HL-60 (cell line): ENCODE measurements around the gene GAP43.

ENCODE experiments used
- DNase-seq, 2 experiments: peaks; one replicate each; pipeline ENCODE4 v3.0.0-alpha.2; 2010 to 2020; ENCODE audit warnings: low read depth in 1 of 2, low spot score in 1 of 2
- H3K27ac ChIP-seq: fragments of 250-450 bp; sonication (Bioruptor Pico); replicated peaks from 2 replicates; pipeline ENCODE4 v1.5.1; 2020; ENCODE audit warnings: mild to moderate bottlenecking, moderate library complexity
- H3K27me3 ChIP-seq: fragments of 250-450 bp; sonication (Bioruptor Pico); 2 replicates; pipeline ENCODE4 v1.5.1; 2021; ENCODE audit warnings: mild to moderate bottlenecking, moderate library complexity; ENCODE audit not compliant: insufficient read depth, poor library complexity, severe bottlenecking
- H3K4me3 ChIP-seq: replicated peaks from 2 replicates; pipeline ENCODE4 v1.5.1; 2011; ENCODE audit warnings: mild to moderate bottlenecking, control low read depth, low read length; ENCODE audit not compliant: insufficient read depth
- GABPA ChIP-seq: IDR thresholded peaks from 2 replicates; pipeline ENCODE4 v1.6.1; 2012; ENCODE audit warnings: low read depth
- POLR2AphosphoS5 ChIP-seq: IDR thresholded peaks from 2 replicates; pipeline ENCODE4 v1.6.1; 2012; ENCODE audit warnings: low read depth
- SPI1 ChIP-seq: IDR thresholded peaks from 2 replicates; pipeline ENCODE4 v1.6.1; 2012; ENCODE audit warnings: low read depth, mild to moderate bottlenecking, borderline replicate concordance
- TF ChIP-seq, protein P1 (sequence below): IDR thresholded peaks from 2 replicates; pipeline ENCODE4 v1.6.1; 2012; ENCODE audit warnings: low read depth; ENCODE audit not compliant: insufficient replicate concordance
- TF ChIP-seq, protein P2 (sequence below): IDR thresholded peaks from one replicate; pipeline ENCODE4 v1.5.1; 2011; ENCODE audit warnings: low read length, control low read depth, inconsistent platforms; ENCODE audit not compliant: insufficient read depth

Gene GAP43

GRCh38 chr3:115698851-115699591 is 75.7 kb downstream of the GAP43 start:
- DNase-seq = no peak
- no peak overlapping the region for H3K4me3 ChIP-seq
- peaks cover 3% of the 10 kb centered on the region for H3K27me3 ChIP-seq
- no peak overlapping the region for H3K27ac ChIP-seq
- TF ChIP-seq POLR2AphosphoS5 = no peak
- TF ChIP-seq SPI1 = no peak
- TF ChIP-seq, protein P1, sequence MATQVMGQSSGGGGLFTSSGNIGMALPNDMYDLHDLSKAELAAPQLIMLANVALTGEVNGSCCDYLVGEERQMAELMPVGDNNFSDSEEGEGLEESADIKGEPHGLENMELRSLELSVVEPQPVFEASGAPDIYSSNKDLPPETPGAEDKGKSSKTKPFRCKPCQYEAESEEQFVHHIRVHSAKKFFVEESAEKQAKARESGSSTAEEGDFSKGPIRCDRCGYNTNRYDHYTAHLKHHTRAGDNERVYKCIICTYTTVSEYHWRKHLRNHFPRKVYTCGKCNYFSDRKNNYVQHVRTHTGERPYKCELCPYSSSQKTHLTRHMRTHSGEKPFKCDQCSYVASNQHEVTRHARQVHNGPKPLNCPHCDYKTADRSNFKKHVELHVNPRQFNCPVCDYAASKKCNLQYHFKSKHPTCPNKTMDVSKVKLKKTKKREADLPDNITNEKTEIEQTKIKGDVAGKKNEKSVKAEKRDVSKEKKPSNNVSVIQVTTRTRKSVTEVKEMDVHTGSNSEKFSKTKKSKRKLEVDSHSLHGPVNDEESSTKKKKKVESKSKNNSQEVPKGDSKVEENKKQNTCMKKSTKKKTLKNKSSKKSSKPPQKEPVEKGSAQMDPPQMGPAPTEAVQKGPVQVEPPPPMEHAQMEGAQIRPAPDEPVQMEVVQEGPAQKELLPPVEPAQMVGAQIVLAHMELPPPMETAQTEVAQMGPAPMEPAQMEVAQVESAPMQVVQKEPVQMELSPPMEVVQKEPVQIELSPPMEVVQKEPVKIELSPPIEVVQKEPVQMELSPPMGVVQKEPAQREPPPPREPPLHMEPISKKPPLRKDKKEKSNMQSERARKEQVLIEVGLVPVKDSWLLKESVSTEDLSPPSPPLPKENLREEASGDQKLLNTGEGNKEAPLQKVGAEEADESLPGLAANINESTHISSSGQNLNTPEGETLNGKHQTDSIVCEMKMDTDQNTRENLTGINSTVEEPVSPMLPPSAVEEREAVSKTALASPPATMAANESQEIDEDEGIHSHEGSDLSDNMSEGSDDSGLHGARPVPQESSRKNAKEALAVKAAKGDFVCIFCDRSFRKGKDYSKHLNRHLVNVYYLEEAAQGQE = no peak
- no peak for TF ChIP-seq GABPA
- TF ChIP-seq, protein P2, sequence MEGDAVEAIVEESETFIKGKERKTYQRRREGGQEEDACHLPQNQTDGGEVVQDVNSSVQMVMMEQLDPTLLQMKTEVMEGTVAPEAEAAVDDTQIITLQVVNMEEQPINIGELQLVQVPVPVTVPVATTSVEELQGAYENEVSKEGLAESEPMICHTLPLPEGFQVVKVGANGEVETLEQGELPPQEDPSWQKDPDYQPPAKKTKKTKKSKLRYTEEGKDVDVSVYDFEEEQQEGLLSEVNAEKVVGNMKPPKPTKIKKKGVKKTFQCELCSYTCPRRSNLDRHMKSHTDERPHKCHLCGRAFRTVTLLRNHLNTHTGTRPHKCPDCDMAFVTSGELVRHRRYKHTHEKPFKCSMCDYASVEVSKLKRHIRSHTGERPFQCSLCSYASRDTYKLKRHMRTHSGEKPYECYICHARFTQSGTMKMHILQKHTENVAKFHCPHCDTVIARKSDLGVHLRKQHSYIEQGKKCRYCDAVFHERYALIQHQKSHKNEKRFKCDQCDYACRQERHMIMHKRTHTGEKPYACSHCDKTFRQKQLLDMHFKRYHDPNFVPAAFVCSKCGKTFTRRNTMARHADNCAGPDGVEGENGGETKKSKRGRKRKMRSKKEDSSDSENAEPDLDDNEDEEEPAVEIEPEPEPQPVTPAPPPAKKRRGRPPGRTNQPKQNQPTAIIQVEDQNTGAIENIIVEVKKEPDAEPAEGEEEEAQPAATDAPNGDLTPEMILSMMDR = no peak

- TF ChIP-seq POLR2AphosphoS5 = no peak
- TF ChIP-seq, protein P2 = no peak
- TF ChIP-seq, protein P1 = no peak
- TF ChIP-seq GABPA = no peak
- no peak for TF ChIP-seq SPI1
- no peak for DNase-seq
These were observed 76.4 kb downstream of the GAP43 start for GRCh38 chr3:115699706-115700105.

DNA sequence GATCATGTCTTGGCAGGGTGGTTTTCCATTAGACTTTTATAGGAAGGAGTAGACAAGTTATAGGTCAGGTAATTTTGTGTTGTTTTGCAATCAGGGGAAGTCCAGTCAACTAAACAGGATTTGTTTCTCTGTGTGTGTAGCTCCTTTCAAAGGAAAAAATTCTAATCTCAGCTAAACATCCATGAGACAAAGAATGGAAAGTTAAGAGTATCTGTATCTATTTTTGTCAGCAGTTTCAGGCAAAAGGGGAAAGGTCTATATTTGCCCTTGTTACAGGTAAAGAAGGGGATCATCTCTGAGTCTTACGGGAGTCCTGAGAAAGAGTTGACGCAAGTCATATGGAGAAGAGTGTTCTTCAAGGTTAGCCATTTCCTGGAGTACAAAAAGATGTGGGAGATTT is 79.3 kb downstream of the GAP43 start:
- TF ChIP-seq SPI1 (no peak), POLR2AphosphoS5 (no peak), GABPA (no peak)
- TF ChIP-seq, protein P1 = no peak
- TF ChIP-seq, protein P2 = no peak
- Histone ChIP-seq H3K27ac (no peak overlapping the region), H3K4me3 (no peak overlapping the region), H3K27me3 (no peaks in the 10 kb centered on the region)
- DNase-seq = no peak

More at GRCh38 chr3:115699706-115700105, 76.4 kb downstream of the GAP43 start:
- H3K27ac ChIP-seq = no peak overlapping the region
- no peak overlapping the region for H3K4me3 ChIP-seq
- peaks cover 3% of the 10 kb centered on the region for H3K27me3 ChIP-seq
